Measurements from ENCODE around the gene TCOF1.
A peak's percentile ranks its signal among the peaks of the same experiment; 100 is the strongest.

The TCOF1 gene

DNA sequence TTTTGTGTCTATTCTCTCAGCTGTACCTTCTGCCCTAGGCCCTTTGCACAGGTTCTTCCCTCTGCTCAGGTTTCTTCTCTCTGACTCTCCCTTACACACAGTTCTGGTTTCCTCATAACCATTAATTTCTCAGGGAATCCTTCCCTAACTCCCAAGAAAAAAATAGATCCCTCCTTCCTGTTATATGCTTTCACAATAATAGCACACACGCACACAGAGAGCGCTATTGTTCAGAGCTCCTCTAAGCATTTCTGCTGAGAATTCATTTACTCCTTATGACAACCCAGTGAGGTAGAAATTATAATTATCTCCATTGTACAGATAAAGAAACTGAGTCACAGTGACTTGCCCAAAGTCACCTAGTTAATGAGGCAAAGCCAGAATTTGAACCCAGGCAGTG lies 1.7 kb upstream of the TCOF1 start:
- peaks cover 33% of the 10 kb centered on the region for H3K79me2 ChIP-seq (ENCODE audit: insufficient read depth, low read length)
- H3K9ac ChIP-seq (ENCODE audit: low read depth, low read length): no peak overlapping the region
- peaks cover 13% of the 10 kb centered on the region; the same call in 1 of the 2 replicates for H4K20me1 ChIP-seq (ENCODE audit: insufficient read depth, low read length)
- H3K4me2 ChIP-seq (ENCODE audit: insufficient read depth, low read length): no peak overlapping the region
- H3K4me3 ChIP-seq (ENCODE audit: low read depth in 1 of 2, low read length in 2 of 2): no peak overlapping the region
- H3K36me3 ChIP-seq (ENCODE audit: insufficient read depth, low read length): peaks cover 15% of the 10 kb centered on the region
- TF ChIP-seq EZH2 (IDR thresholded peaks at IDR 0.05; ENCODE audit: borderline replicate concordance, low read depth, low read length, severe bottlenecking): no peak
- TF ChIP-seq CTCF (IDR thresholded peaks at IDR 0.05; ENCODE audit: borderline replicate concordance, extremely low read depth, low read length, poor library complexity, severe bottlenecking): no peak
- DNase-seq (no peak), ATAC-seq (ENCODE audit: insufficient read depth, low read depth) (no peak)
- no peak overlapping the region for H3K27ac ChIP-seq (ENCODE audit: low read length)
- H3K9me3 ChIP-seq (ENCODE audit: insufficient read depth, low read length, severe bottlenecking): no peaks in the 10 kb centered on the region
- H3K27me3 ChIP-seq (ENCODE audit: insufficient read depth, low read length, poor library complexity): peaks cover 3% of the 10 kb centered on the region
- peaks cover 30% of the 10 kb centered on the region for H3K4me1 ChIP-seq (ENCODE audit: insufficient read depth, low read length)
- no peak overlapping the region for H2AFZ ChIP-seq (ENCODE audit: low read depth, low read length)

DNA sequence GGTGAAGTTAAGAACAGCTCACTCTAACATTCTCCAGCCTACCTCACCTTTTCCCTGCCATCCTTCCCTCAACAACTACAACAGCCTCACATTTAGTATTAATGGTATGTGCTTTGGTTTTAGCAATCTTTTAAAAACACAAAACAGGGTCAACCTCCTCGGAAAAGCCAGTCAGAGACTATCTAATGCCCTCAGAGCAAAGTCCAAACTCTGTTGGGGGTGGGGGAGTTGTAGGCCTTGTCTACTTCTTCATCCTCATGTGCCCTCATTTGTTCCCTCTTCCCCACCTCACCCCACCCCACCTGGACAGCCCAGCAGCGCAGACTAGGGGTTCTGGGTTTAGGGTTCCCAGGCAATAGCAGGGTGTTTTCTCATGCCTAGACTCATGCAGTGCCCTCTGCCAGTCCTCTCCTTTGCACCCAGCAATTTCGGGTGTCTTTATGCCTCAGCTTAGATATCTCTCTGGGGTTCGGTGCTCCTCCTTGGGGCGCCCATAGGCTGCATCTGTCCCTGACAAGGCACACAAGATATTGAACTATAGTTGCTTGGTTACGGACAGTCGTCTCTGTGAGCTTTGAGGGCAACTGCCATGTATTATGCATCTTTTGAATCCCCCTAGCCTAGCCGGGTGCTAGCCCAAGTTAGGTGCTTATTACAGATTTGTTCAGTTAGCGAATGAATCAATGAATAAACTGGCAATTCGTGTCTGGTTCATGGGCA lies 762 bp upstream of the TCOF1 start:
- Histone ChIP-seq H3K27me3 (ENCODE audit: insufficient read depth, low read length, poor library complexity) (peaks cover 3% of the 10 kb centered on the region), H3K36me3 (ENCODE audit: insufficient read depth, low read length) (peaks cover 25% of the 10 kb centered on the region), H3K4me3 (ENCODE audit: low read depth in 1 of 2, low read length in 2 of 2) (peak overlapping the region in 1 of 2 experiments; percentile 90; a peak in 2 of 4 replicates), H3K4me2 (ENCODE audit: insufficient read depth, low read length) (peak overlapping the region; percentile 68), H3K9me3 (ENCODE audit: insufficient read depth, low read length, severe bottlenecking) (no peaks in the 10 kb centered on the region), H4K20me1 (ENCODE audit: insufficient read depth, low read length) (peaks cover 22% of the 10 kb centered on the region; the same call in 1 of the 2 replicates), H3K79me2 (ENCODE audit: insufficient read depth, low read length) (peaks cover 42% of the 10 kb centered on the region), H3K4me1 (ENCODE audit: insufficient read depth, low read length) (peaks cover 30% of the 10 kb centered on the region), H2AFZ (ENCODE audit: low read depth, low read length) (peak overlapping the region; percentile 97), H3K27ac (ENCODE audit: low read length) (peak overlapping the region; percentile 40; the same call in 1 of the 2 replicates), H3K9ac (ENCODE audit: low read depth, low read length) (no peak overlapping the region)
- DNase-seq (no peak), ATAC-seq (ENCODE audit: insufficient read depth, low read depth) (no peak)
- TF ChIP-seq EZH2 (IDR thresholded peaks at IDR 0.05; ENCODE audit: borderline replicate concordance, low read depth, low read length, severe bottlenecking) (no peak), CTCF (IDR thresholded peaks at IDR 0.05; ENCODE audit: borderline replicate concordance, extremely low read depth, low read length, poor library complexity, severe bottlenecking) (no peak)

GRCh38 chr5:150358261-150359095 lies 981 bp downstream of the TCOF1 start:
- H2AFZ ChIP-seq (ENCODE audit: low read depth, low read length): peak overlapping the region; percentile 77; the same call in 1 of the 2 replicates

More at GRCh38 chr5:150358261-150359095, 981 bp downstream of the TCOF1 start:
- H3K4me1 ChIP-seq (ENCODE audit: insufficient read depth, low read length): peaks cover 35% of the 10 kb centered on the region
- H3K4me3 ChIP-seq (ENCODE audit: low read depth in 1 of 2, low read length in 2 of 2): peak overlapping the region; percentile 73 to 90; a peak in 3 of 4 replicates
- TF ChIP-seq CTCF (IDR thresholded peaks at IDR 0.05; ENCODE audit: borderline replicate concordance, extremely low read depth, low read length, poor library complexity, severe bottlenecking) (no peak), EZH2 (IDR thresholded peaks at IDR 0.05; ENCODE audit: borderline replicate concordance, low read depth, low read length, severe bottlenecking) (no peak)
- peaks cover 42% of the 10 kb centered on the region for H3K36me3 ChIP-seq (ENCODE audit: insufficient read depth, low read length)
- H3K9me3 ChIP-seq (ENCODE audit: insufficient read depth, low read length, severe bottlenecking): no peaks in the 10 kb centered on the region
- ATAC-seq (ENCODE audit: insufficient read depth, low read depth): no peak
- peaks cover 37% of the 10 kb centered on the region; the same call in 1 of the 2 replicates for H4K20me1 ChIP-seq (ENCODE audit: insufficient read depth, low read length)
- no peak for DNase-seq
- peaks cover 2% of the 10 kb centered on the region for H3K27me3 ChIP-seq (ENCODE audit: insufficient read depth, low read length, poor library complexity)
- peak overlapping the region; percentile 68 for H3K4me2 ChIP-seq (ENCODE audit: insufficient read depth, low read length)
- peaks cover 51% of the 10 kb centered on the region for H3K79me2 ChIP-seq (ENCODE audit: insufficient read depth, low read length)
- H3K9ac ChIP-seq (ENCODE audit: low read depth, low read length): peak overlapping the region; percentile 78
- peak overlapping the region; percentile 70 for H3K27ac ChIP-seq (ENCODE audit: low read length)

All from DND-41 (cell line).